K562 (cell line): ENCODE results near the gene ABCA7. TPM values are rescaled to one million over a fixed set of nuclear protein-coding genes. Genes with fewer than 3 reads are reported as not detected.
A peak's percentile ranks its signal among the peaks of the same experiment; 100 is the strongest.

Source experiments
- CCAR2 ChIP-seq: fragments of 200-400 bp; formaldehyde crosslinking; IDR thresholded peaks from 2 replicates; pipeline ENCODE4 v1.6.1; 2017; ENCODE audit warnings: mild to moderate bottlenecking, low read depth, low read length
- FOXK2 ChIP-seq, 2 experiments: fragments of 450-650 bp; IDR thresholded peaks in 1 of 2; conservative IDR thresholded peaks in 1 of 2; 2 replicates each; pipeline ENCODE4 v1.6.1; 2016; ENCODE audit warnings: low read depth in 2 of 2, mild to moderate bottlenecking in 1 of 2
- HNRNPLL ChIP-seq: fragments of 200-400 bp; formaldehyde crosslinking; IDR thresholded peaks from 2 replicates; pipeline ENCODE4 v1.6.1; 2017; ENCODE audit warnings: low read length, low read depth, mild to moderate bottlenecking; ENCODE audit not compliant: poor library complexity, severe bottlenecking
- ILK ChIP-seq: fragments of 450-650 bp; IDR thresholded peaks from 2 replicates; pipeline ENCODE4 v1.6.1; 2016; ENCODE audit warnings: missing genetic modification characterization, low read depth, mild to moderate bottlenecking, missing compliant biosample characterization, moderate library complexity, borderline replicate concordance
- MED1 ChIP-seq: sonication (generic); formaldehyde crosslinking; IDR thresholded peaks from 2 replicates; pipeline ENCODE4 v1.8.1; 2023; ENCODE audit warnings: missing genetic modification reagents, borderline replicate concordance
- MEIS2 ChIP-seq: fragments of 450-650 bp; IDR thresholded peaks from 2 replicates; pipeline ENCODE4 v1.6.1; 2014; ENCODE audit warnings: mild to moderate bottlenecking; ENCODE audit not compliant: partially characterized antibody
- MYBL2 ChIP-seq, 2 experiments: fragments of 450-650 bp in 1 of 2; sonication (generic) in 1 of 2; formaldehyde crosslinking in 1 of 2; IDR thresholded peaks; 2 replicates each; pipeline versions ENCODE4 v1.6.1 to v1.8.1; 2017 to 2022; ENCODE audit warnings: borderline replicate concordance in 1 of 2, inconsistent platforms in 1 of 2, low read depth in 1 of 2, mild to moderate bottlenecking in 1 of 2, missing genetic modification reagents in 1 of 2, moderate library complexity in 1 of 2
- NR1H2 ChIP-seq: sonication (generic); formaldehyde crosslinking; IDR thresholded peaks from 2 replicates; pipeline ENCODE4 v1.4.0; 2020; ENCODE audit warnings: mild to moderate bottlenecking, missing genetic modification reagents
- POLR2AphosphoS5 ChIP-seq: IDR thresholded peaks from 2 replicates; pipeline ENCODE4 v1.6.1; 2011; ENCODE audit warnings: mild to moderate bottlenecking, low read depth, low read length, moderate library complexity; ENCODE audit not compliant: control insufficient read depth, insufficient read depth
- RFX7 ChIP-seq: fragments of 250-450 bp; sonication (Bioruptor Pico); IDR thresholded peaks from 2 replicates; pipeline ENCODE4 v1.5.1; 2021; ENCODE audit warnings: mild to moderate bottlenecking
- SAFB ChIP-seq: fragments of 200-400 bp; formaldehyde crosslinking; IDR thresholded peaks from 2 replicates; pipeline ENCODE4 v1.6.1; 2017; ENCODE audit warnings: low read depth, low read length, borderline replicate concordance
- SRSF1 ChIP-seq: fragments of 200-400 bp; formaldehyde crosslinking; IDR thresholded peaks from 2 replicates; pipeline ENCODE4 v1.6.1; 2017; ENCODE audit warnings: mild to moderate bottlenecking, low read depth, low read length, moderate library complexity
- ZNF445 ChIP-seq: fragments of 250-450 bp; sonication (Bioruptor Pico); IDR thresholded peaks from 2 replicates; pipeline ENCODE4 v1.4.0; 2020; ENCODE audit warnings: low read depth, mild to moderate bottlenecking, moderate library complexity
- ZNF551 ChIP-seq: fragments of 250-450 bp; sonication (Bioruptor Pico); IDR thresholded peaks from 2 replicates; pipeline ENCODE4 v1.5.0; 2021; ENCODE audit warnings: mild to moderate bottlenecking, moderate library complexity
- ZNF644 ChIP-seq: fragments of 200-800 bp; sonication (Bioruptor generic); IDR thresholded peaks from 2 replicates; pipeline ENCODE4 v1.6.1; 2016; ENCODE audit warnings: low read depth, missing genetic modification characterization, missing compliant biosample characterization
- polyA plus RNA-seq, 8 experiments: library from polyadenylated mRNA; depleted of rRNA in 4 of 8; stranded (reverse) in 5 of 8; unstranded in 3 of 8; fragments of >200 nt; fragmentation: Nextera tagmentation in 2 of 8; fragmentation: Illumina TruSeq in 1 of 8; extraction: Ambion mirVana in 2 of 8; extraction: Trizol in 1 of 8; gene quantifications; 2 replicates each; pipeline versions ENCODE4 v1.2.1 to v1.2.3, GENCODE V29; 2011 to 2014; ENCODE audit warnings: inconsistent platforms in 1 of 8, missing spikeins in 1 of 8
- total RNA-seq, 7 experiments: library from RNA; depleted of rRNA in 6 of 7; stranded (reverse); fragments of >200 nt in 6 of 7; fragmentation: Illumina TruSeq in 2 of 7; extraction: Trizol in 2 of 7; gene quantifications; 2 replicates each; pipeline versions ENCODE4 v1.2.1 to v1.2.3, GENCODE V29; 2011 to 2021; ENCODE audit warnings: low replicate concordance in 1 of 7
- TF ChIP-seq, protein P1 (sequence below): fragments of 450-650 bp; formaldehyde crosslinking; conservative IDR thresholded peaks from 2 replicates; pipeline ENCODE4 v1.4.0; 2022; ENCODE audit warnings: mild to moderate bottlenecking, missing genetic modification characterization
- TF ChIP-seq, protein P2 (sequence below), 3 experiments: IDR thresholded peaks in 2 of 3; conservative IDR thresholded peaks in 1 of 3; 2 replicates each; pipeline ENCODE4 v1.5.1; 2011 to 2012; ENCODE audit warnings: low read length in 3 of 3, mild to moderate bottlenecking in 3 of 3, control low read depth in 2 of 3, improper control_type of control experiment in 1 of 3, inconsistent platforms in 1 of 3, low read depth in 1 of 3, mixed read lengths in 1 of 3, moderate library complexity in 1 of 3; ENCODE audit not compliant: insufficient read depth in 2 of 3
- TF ChIP-seq, protein P3 (sequence below), 2 experiments: fragments of 450-650 bp; IDR thresholded peaks; 2 replicates each; pipeline ENCODE4 v1.6.1; 2018; ENCODE audit warnings: mild to moderate bottlenecking in 2 of 2, low read depth in 1 of 2; ENCODE audit not compliant: partially characterized antibody in 2 of 2

The ABCA7 gene
- total and polyA plus RNA-seq, 9 of the 15 experiments (the other 6 are each of a cell fraction or from before 2014, with no cell fraction given): 2.3 to 96.1 (median 31.2) TPM

DNA sequence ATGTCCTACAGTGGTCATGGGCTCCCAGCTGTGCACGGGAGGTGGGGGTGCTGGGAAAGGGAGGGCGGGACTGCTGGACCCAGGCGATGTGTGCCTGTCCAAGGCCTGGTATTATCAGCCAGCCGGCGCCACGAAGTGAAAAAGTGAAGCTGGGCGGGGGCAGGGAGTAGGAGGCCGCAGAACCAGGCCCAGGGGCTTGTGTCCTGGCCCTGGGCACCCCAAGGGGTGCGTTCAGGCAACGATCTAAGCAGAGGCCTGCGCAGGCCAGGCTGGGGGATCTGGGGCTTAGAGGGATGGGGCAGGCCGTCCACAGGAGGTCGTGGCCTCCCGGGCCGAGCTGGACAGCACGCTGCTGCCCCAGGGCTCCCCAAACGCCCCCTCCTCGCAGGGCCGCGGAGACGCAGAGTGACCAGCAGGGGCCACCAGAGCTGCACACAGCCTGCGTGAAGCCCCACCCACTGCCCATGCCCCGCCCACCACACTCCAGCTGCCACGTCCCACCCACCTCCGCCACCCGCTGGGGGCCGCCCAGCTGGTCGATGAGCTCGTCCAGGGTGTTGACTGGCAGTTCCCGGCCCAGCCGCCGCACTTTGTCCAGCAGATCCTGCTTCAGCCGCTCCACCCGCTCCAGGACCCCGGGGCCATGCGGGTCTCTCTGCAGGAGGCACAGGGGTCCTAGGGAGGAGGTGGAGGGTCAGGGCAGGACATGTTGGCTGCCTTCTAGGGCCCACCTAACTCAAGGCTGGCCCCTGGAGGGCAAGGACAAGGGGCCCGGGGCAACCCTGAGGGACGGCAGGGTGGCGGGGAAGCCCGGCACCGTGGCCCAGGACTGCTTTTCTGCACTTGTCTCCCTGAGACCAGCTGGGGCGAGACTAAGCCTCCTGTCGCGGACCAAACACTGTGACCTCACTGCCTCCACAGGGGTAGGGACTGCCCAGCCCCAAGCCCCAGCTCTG, 73.4 kb downstream of the ABCA7 start (continued):
- TF ChIP-seq, protein P1, sequence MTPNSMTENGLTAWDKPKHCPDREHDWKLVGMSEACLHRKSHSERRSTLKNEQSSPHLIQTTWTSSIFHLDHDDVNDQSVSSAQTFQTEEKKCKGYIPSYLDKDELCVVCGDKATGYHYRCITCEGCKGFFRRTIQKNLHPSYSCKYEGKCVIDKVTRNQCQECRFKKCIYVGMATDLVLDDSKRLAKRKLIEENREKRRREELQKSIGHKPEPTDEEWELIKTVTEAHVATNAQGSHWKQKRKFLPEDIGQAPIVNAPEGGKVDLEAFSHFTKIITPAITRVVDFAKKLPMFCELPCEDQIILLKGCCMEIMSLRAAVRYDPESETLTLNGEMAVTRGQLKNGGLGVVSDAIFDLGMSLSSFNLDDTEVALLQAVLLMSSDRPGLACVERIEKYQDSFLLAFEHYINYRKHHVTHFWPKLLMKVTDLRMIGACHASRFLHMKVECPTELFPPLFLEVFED (CRISPR knock-in tag): no peak
- TF ChIP-seq ZNF445 (CRISPR knock-in tag) (no peak), ILK (tag) (no peak), NR1H2 (CRISPR knock-in tag) (no peak; the same call in 1 of the 2 replicates), POLR2AphosphoS5 (peak; percentile 59; the same call in 1 of the 2 replicates), RFX7 (CRISPR knock-in tag) (no peak), ZNF644 (tag) (no peak), ZNF551 (CRISPR knock-in tag) (no peak), SAFB (no peak), MEIS2 (peak; percentile 53), SRSF1 (no peak), HNRNPLL (no peak), MED1 (CRISPR knock-in tag) (no peak), FOXK2 (conservative IDR thresholded peaks at IDR 0.05 in 1 of 2, IDR thresholded peaks at IDR 0.05 in 1 of 2; ENCODE audit: low read depth in 2 of 2) (peak; percentile 32 to 45; a peak in 1 of 4 replicates), CCAR2 (no peak), MYBL2 (IDR thresholded peaks at IDR 0.05; ENCODE audit: low read depth) (no peak), MYBL2 (CRISPR knock-in tag; IDR thresholded peaks at IDR 0.05; ENCODE audit: borderline replicate concordance) (no peak)
- TF ChIP-seq, protein P2, sequence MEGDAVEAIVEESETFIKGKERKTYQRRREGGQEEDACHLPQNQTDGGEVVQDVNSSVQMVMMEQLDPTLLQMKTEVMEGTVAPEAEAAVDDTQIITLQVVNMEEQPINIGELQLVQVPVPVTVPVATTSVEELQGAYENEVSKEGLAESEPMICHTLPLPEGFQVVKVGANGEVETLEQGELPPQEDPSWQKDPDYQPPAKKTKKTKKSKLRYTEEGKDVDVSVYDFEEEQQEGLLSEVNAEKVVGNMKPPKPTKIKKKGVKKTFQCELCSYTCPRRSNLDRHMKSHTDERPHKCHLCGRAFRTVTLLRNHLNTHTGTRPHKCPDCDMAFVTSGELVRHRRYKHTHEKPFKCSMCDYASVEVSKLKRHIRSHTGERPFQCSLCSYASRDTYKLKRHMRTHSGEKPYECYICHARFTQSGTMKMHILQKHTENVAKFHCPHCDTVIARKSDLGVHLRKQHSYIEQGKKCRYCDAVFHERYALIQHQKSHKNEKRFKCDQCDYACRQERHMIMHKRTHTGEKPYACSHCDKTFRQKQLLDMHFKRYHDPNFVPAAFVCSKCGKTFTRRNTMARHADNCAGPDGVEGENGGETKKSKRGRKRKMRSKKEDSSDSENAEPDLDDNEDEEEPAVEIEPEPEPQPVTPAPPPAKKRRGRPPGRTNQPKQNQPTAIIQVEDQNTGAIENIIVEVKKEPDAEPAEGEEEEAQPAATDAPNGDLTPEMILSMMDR (IDR thresholded peaks at IDR 0.05 in 2 of 3, conservative IDR thresholded peaks at IDR 0.05 in 1 of 3; ENCODE audit: insufficient read depth in 2 of 3, low read depth in 1 of 3, low read length in 3 of 3): peak; percentile 86 to 93 (median 89)
- TF ChIP-seq, protein P3, sequence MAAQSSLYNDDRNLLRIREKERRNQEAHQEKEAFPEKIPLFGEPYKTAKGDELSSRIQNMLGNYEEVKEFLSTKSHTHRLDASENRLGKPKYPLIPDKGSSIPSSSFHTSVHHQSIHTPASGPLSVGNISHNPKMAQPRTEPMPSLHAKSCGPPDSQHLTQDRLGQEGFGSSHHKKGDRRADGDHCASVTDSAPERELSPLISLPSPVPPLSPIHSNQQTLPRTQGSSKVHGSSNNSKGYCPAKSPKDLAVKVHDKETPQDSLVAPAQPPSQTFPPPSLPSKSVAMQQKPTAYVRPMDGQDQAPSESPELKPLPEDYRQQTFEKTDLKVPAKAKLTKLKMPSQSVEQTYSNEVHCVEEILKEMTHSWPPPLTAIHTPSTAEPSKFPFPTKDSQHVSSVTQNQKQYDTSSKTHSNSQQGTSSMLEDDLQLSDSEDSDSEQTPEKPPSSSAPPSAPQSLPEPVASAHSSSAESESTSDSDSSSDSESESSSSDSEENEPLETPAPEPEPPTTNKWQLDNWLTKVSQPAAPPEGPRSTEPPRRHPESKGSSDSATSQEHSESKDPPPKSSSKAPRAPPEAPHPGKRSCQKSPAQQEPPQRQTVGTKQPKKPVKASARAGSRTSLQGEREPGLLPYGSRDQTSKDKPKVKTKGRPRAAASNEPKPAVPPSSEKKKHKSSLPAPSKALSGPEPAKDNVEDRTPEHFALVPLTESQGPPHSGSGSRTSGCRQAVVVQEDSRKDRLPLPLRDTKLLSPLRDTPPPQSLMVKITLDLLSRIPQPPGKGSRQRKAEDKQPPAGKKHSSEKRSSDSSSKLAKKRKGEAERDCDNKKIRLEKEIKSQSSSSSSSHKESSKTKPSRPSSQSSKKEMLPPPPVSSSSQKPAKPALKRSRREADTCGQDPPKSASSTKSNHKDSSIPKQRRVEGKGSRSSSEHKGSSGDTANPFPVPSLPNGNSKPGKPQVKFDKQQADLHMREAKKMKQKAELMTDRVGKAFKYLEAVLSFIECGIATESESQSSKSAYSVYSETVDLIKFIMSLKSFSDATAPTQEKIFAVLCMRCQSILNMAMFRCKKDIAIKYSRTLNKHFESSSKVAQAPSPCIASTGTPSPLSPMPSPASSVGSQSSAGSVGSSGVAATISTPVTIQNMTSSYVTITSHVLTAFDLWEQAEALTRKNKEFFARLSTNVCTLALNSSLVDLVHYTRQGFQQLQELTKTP (IDR thresholded peaks at IDR 0.05; ENCODE audit: low read depth in 1 of 2, partially characterized antibody in 2 of 2): no peak
